ENCODE results near the gene TRIM45.

DNA sequence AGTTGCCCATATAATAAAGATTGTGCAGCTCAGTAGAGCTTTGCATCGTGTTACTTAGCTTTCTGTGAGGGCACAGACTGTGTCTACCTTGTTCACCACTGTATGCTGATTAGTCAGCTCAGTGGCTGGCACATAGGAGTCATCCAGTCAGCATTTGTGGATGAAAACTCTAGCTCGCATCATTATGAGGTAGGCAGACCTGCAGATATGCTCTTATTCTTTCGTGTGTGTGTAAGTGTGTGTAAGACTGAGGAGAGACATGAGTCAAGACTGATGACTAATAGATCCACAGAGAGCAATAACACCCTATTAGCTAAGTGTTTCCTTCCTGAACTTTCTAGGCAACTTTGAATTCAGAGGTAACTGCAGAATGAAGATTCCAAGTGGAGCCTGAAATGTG is 44.3 kb downstream of the TRIM45 start:
- TF ChIP-seq, protein P1, sequence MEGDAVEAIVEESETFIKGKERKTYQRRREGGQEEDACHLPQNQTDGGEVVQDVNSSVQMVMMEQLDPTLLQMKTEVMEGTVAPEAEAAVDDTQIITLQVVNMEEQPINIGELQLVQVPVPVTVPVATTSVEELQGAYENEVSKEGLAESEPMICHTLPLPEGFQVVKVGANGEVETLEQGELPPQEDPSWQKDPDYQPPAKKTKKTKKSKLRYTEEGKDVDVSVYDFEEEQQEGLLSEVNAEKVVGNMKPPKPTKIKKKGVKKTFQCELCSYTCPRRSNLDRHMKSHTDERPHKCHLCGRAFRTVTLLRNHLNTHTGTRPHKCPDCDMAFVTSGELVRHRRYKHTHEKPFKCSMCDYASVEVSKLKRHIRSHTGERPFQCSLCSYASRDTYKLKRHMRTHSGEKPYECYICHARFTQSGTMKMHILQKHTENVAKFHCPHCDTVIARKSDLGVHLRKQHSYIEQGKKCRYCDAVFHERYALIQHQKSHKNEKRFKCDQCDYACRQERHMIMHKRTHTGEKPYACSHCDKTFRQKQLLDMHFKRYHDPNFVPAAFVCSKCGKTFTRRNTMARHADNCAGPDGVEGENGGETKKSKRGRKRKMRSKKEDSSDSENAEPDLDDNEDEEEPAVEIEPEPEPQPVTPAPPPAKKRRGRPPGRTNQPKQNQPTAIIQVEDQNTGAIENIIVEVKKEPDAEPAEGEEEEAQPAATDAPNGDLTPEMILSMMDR (conservative IDR thresholded peaks at IDR 0.05; ENCODE audit: low read depth, low read length) = no peak
- TF ChIP-seq EZH2 (IDR thresholded peaks at IDR 0.05; ENCODE audit: borderline replicate concordance, low read depth, low read length, poor library complexity, severe bottlenecking) = no peak
